HEK293T (cell line): Measurements from ENCODE around the gene CD101.

Experiments
- CTCF ChIA-PET: fragments of 350-600 bp; formaldehyde crosslinking; extraction: SDS; loops from one replicate; lab custom pipeline; 2021; ENCODE audit warnings: antibody characterized with exemption, inconsistent platforms; lab: Yijun Ruan, JAX
- POLR2A ChIA-PET: fragments of 350-600 bp; formaldehyde crosslinking; extraction: SDS; loops from one replicate; lab custom pipeline; 2020; ENCODE audit warnings: antibody characterized with exemption, inconsistent platforms; lab: Yijun Ruan, JAX
- DNase-seq: peaks from one replicate; pipeline ENCODE4 v3.0.0; 2012; ENCODE audit warnings: mixed read lengths; ENCODE audit errors: extremely low spot score
- ARNT ChIP-seq: fragments of 450-650 bp; IDR thresholded peaks from 2 replicates; pipeline ENCODE4 v1.6.1; 2017; ENCODE audit warnings: mild to moderate bottlenecking
- BHLHE40 ChIP-seq: fragments of 450-650 bp; IDR thresholded peaks from 2 replicates; pipeline ENCODE4 v1.6.1; 2016; ENCODE audit warnings: mild to moderate bottlenecking, moderate library complexity, borderline replicate concordance
- CTBP1 ChIP-seq: fragments of 450-650 bp; IDR thresholded peaks from 2 replicates; pipeline ENCODE4 v1.6.1; 2016; ENCODE audit warnings: borderline replicate concordance
- ELF4 ChIP-seq: fragments of 450-650 bp; IDR thresholded peaks from 2 replicates; pipeline ENCODE4 v1.6.1; 2017; ENCODE audit warnings: antibody characterized with exemption
- FOXA1 ChIP-seq: fragments of 450-650 bp; IDR thresholded peaks from 2 replicates; pipeline ENCODE4 v1.6.1; 2016; ENCODE audit warnings: mild to moderate bottlenecking
- FOXK2 ChIP-seq: fragments of 450-650 bp; IDR thresholded peaks from 2 replicates; pipeline ENCODE4 v1.6.1; 2016; ENCODE audit warnings: mild to moderate bottlenecking
- FOXM1 ChIP-seq: fragments of 450-650 bp; IDR thresholded peaks from 2 replicates; pipeline ENCODE4 v1.6.1; 2017; ENCODE audit warnings: mild to moderate bottlenecking, borderline replicate concordance
- HDGF ChIP-seq: fragments of 450-650 bp; IDR thresholded peaks from 2 replicates; pipeline ENCODE4 v1.6.1; 2017; ENCODE audit warnings: antibody characterized with exemption, borderline replicate concordance
- L3MBTL2 ChIP-seq: fragments of 450-650 bp; conservative IDR thresholded peaks from 2 replicates; pipeline ENCODE4 v1.6.1; 2016; ENCODE audit warnings: mild to moderate bottlenecking
- LEF1 ChIP-seq: fragments of 450-650 bp; IDR thresholded peaks from 2 replicates; pipeline ENCODE4 v1.6.1; 2017; ENCODE audit warnings: mild to moderate bottlenecking, borderline replicate concordance
- NFRKB ChIP-seq: fragments of 450-650 bp; IDR thresholded peaks from 2 replicates; pipeline ENCODE4 v1.6.1; 2016; ENCODE audit warnings: mild to moderate bottlenecking, moderate library complexity
- PKNOX1 ChIP-seq: fragments of 450-650 bp; IDR thresholded peaks from 2 replicates; pipeline ENCODE4 v1.6.1; 2016
- SP1 ChIP-seq: fragments of 450-650 bp; IDR thresholded peaks from 2 replicates; pipeline ENCODE4 v1.6.1; 2017
- SUZ12 ChIP-seq: fragments of 450-650 bp; IDR thresholded peaks from 2 replicates; pipeline ENCODE4 v1.6.1; 2016; ENCODE audit warnings: mild to moderate bottlenecking
- TARDBP ChIP-seq: fragments of 450-650 bp; IDR thresholded peaks from 2 replicates; pipeline ENCODE4 v1.6.1; 2016
- ZNF384 ChIP-seq: fragments of 450-650 bp; IDR thresholded peaks from 2 replicates; pipeline ENCODE4 v1.6.1; 2016

Gene CD101

GRCh38 chr1:117034791-117035290, 33.3 kb downstream of the CD101 start:
- TF ChIP-seq ARNT (no peak), SUZ12 (no peak), PKNOX1 (no peak), SP1 (no peak), FOXK2 (no peak), BHLHE40 (no peak)
- ChIA-PET CTCF (no interaction called here), POLR2A (no interaction called here)
- no peak for DNase-seq

GRCh38 chr1:117036018-117036461, 34.5 kb downstream of the CD101 start:
- TF ChIP-seq SP1, result no peak
- no peak for TF ChIP-seq HDGF
- no peak for TF ChIP-seq BHLHE40
- no peak for DNase-seq
- CTCF ChIA-PET, result no interaction called here
- POLR2A ChIA-PET, result interaction anchor here (0.7 kb wide), 1 partner anchor 24 kb away, joined by 3 read pairs; the partner anchor contains the start of gene TTF2

DNA sequence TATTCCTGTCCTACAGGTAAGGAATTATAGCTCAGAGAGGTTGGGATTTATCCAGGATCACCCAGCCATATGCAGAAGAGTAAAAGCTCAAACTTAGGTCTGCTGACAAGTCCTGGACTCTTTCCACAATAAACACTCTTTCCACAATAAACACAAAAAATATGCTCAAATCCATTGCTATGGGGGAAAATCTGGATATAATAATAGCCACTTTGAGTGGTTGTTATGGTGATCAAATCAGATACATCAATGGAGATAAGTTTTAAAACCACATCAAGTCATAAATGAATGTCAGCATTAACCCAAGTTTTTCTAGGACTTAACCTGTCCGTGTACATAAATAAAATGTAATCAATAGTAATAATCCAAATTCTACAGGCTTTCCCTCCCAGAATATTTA, 36.2 kb downstream of the CD101 start:
- ChIA-PET CTCF (no interaction called here), POLR2A (no interaction called here)
- no peak for DNase-seq
- TF ChIP-seq ELF4 (no peak), HDGF (no peak), ARNT (no peak), L3MBTL2 (no peak), PKNOX1 (no peak), FOXA1 (no peak), SP1 (no peak), LEF1 (no peak), TARDBP (no peak), SUZ12 (no peak), FOXM1 (no peak)

DNA sequence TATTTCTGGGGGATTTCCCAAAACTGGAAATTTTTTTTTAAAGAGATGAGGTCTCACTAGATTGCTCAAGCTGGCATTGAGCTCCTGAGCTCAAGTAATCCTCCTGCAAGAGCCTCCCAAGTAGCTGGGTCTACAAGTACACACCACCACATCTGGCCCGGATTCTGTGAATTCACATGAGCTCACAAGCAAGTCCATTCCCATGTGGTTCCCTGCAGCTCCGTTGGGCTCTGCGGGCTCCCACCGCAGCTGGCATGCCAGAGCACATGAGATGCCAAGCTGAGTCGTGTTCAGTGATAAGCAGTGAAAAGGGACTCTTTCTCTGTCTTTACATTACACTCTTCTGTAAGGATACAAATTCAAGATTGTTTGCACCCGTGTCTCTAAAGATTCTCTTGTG, 36.7 kb downstream of the CD101 start:
- POLR2A ChIA-PET, result no interaction called here
- no peak for TF ChIP-seq FOXA1
- no peak for TF ChIP-seq NFRKB
- no peak for TF ChIP-seq LEF1
- TF ChIP-seq FOXK2, result no peak
- no peak for TF ChIP-seq PKNOX1
- no peak for TF ChIP-seq FOXM1
- TF ChIP-seq CTBP1, result no peak
- TF ChIP-seq ZNF384, result no peak
- DNase-seq, result no peak
- CTCF ChIA-PET, result interaction anchor here (0.5 kb wide), 1 partner anchor 284 kb away, joined by 4 read pairs; the partner anchor contains the start of gene CD2

GRCh38 chr1:117044217-117044616, 42.7 kb downstream of the CD101 start:
- POLR2A ChIA-PET, result no interaction called here
- no peak for DNase-seq
- CTCF ChIA-PET, result no interaction called here
- TF ChIP-seq NFRKB (no peak), HDGF (no peak), FOXA1 (no peak), FOXK2 (no peak), ELF4 (no peak), SP1 (no peak), SUZ12 (no peak)

DNA sequence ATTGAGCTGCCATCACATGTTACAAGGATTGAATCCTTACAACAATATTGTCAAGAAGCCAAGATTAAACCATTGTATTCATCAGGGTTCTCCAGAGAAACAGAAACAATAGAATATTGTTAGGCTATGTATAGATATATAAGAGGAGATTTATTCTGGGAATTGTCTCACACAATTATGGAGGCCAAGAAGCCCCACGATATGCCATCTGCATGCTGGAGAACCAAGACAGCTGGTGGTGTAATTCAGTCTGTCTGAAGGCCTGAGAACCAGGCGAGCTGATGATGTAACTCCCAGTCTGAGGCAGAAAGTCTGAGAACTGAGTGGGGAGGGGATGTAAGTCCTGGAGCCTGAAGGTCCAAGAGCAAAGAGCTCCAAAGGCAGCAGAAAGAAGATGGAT, 44.1 kb downstream of the CD101 start:
- TF ChIP-seq ELF4 (no peak), L3MBTL2 (no peak), ARNT (no peak), CTBP1 (no peak), BHLHE40 (no peak), NFRKB (no peak), HDGF (no peak), FOXM1 (no peak), ZNF384 (no peak), SP1 (no peak), FOXA1 (no peak), PKNOX1 (no peak), SUZ12 (no peak), FOXK2 (no peak)
- DNase-seq, result no peak
- ChIA-PET CTCF (no interaction called here), POLR2A (interaction anchor here (2.7 kb wide), 1 partner anchor 14 kb away, joined by 11 read pairs; the partner anchor contains the start of gene TTF2)
